NT2/D1 (cell line): Measurements from ENCODE around the gene BCL2L12.

Source experiments
- DNase-seq: peaks from one replicate; pipeline ENCODE4 v3.0.0-alpha.2; 2011; ENCODE audit warnings: low read depth, low spot score
- H3K27me3 ChIP-seq: 2 replicates; pipeline ENCODE4 v1.6.0; 2011; ENCODE audit warnings: mild to moderate bottlenecking; ENCODE audit not compliant: insufficient read length, insufficient read depth
- H3K36me3 ChIP-seq: 2 replicates; pipeline ENCODE4 v1.6.1; 2011; ENCODE audit warnings: mild to moderate bottlenecking, low read length, mixed read lengths; ENCODE audit not compliant: insufficient read depth, insufficient read length
- H3K4me1 ChIP-seq: 2 replicates; pipeline ENCODE4 v1.5.1; 2011; ENCODE audit not compliant: insufficient read depth, insufficient read length
- H3K4me3 ChIP-seq: 2 replicates; pipeline ENCODE4 v1.5.1; 2011; ENCODE audit warnings: low read depth; ENCODE audit not compliant: insufficient read length
- H3K9ac ChIP-seq: 2 replicates; pipeline ENCODE4 v1.6.0; 2011; ENCODE audit warnings: low read depth; ENCODE audit not compliant: insufficient read length
- H3K9me3 ChIP-seq: 2 replicates; pipeline ENCODE4 v1.5.1; 2011; ENCODE audit warnings: mild to moderate bottlenecking, low read length; ENCODE audit not compliant: insufficient read depth
- SUZ12 ChIP-seq: IDR thresholded peaks from 2 replicates; pipeline ENCODE4 v1.6.1; 2011; ENCODE audit not compliant: insufficient read length, insufficient read depth; ENCODE audit errors: extremely low read depth
- YY1 ChIP-seq: IDR thresholded peaks from 2 replicates; pipeline ENCODE4 v1.6.1; 2011; ENCODE audit not compliant: insufficient read length, insufficient read depth
- ZNF274 ChIP-seq: IDR thresholded peaks from 2 replicates; pipeline ENCODE4 v1.6.1; 2011; ENCODE audit warnings: mild to moderate bottlenecking, low read depth, low read length

The BCL2L12 gene

GRCh38 chr19:49637821-49638738 is 27.7 kb upstream of the BCL2L12 start:
- no peak for DNase-seq
- no peaks in the 10 kb centered on the region for H3K27me3 ChIP-seq
- H3K36me3 ChIP-seq = peaks cover 19% of the 10 kb centered on the region
- H3K9ac ChIP-seq = peak overlapping the region; percentile 24
- H3K4me3 ChIP-seq = peak overlapping the region; percentile 18
- H3K9me3 ChIP-seq = no peaks in the 10 kb centered on the region
- H3K4me1 ChIP-seq = peaks cover 4% of the 10 kb centered on the region
- TF ChIP-seq ZNF274 = no peak
- TF ChIP-seq YY1 = no peak
- no peak for TF ChIP-seq SUZ12

- Histone ChIP-seq H3K9me3 (no peaks in the 10 kb centered on the region), H3K27me3 (no peaks in the 10 kb centered on the region), H3K4me3 (peak overlapping the region; percentile 54), H3K9ac (peak overlapping the region; percentile 83), H3K36me3 (peaks cover 30% of the 10 kb centered on the region), H3K4me1 (peaks cover 7% of the 10 kb centered on the region)
- TF ChIP-seq SUZ12 (no peak), YY1 (no peak), ZNF274 (no peak)
- DNase-seq = no peak
Measured at GRCh38 chr19:49639401-49640112, 26.2 kb upstream of the BCL2L12 start.

GRCh38 chr19:49640113-49640898 is 25.4 kb upstream of the BCL2L12 start, which contains the start of gene RRAS:
TSS of gene RRAS (minus strand) at chr19:49640143. CDS start at chr19:49640098, 45 bp downstream.
- H3K9me3 ChIP-seq = no peaks in the 10 kb centered on the region
- TF ChIP-seq SUZ12 = no peak
- TF ChIP-seq ZNF274 = no peak
- TF ChIP-seq YY1 = no peak
- peaks cover 9% of the 10 kb centered on the region for H3K4me1 ChIP-seq
- peak within 1 kb of the TSS; percentile 86 for H3K9ac ChIP-seq
- H3K4me3 ChIP-seq = peak within 1 kb of the TSS; percentile 68
- no peaks in the 10 kb centered on the region for H3K27me3 ChIP-seq
- H3K36me3 ChIP-seq = peaks cover 32% of the 10 kb centered on the region
- DNase-seq = peak; percentile 97

- peak within 1 kb of the TSS; percentile 89 for H3K4me3 ChIP-seq
- peaks cover 10% of the 10 kb centered on the region for H3K4me1 ChIP-seq
- peak; percentile 98 for DNase-seq
Measured at GRCh38 chr19:49641688-49642491, 23.8 kb upstream of the BCL2L12 start, which contains the start of gene SCAF1. TSS of gene SCAF1 (plus strand) at chr19:49642209. CDS start at chr19:49645027, 2,818 bp downstream.

GRCh38 chr19:49642492-49643035 is 23.2 kb upstream of the BCL2L12 start:
- no peaks in the 10 kb centered on the region for H3K9me3 ChIP-seq
- peak overlapping the region; percentile 89 for H3K4me3 ChIP-seq
- H3K9ac ChIP-seq = peak overlapping the region; percentile 100
- DNase-seq = no peak
- no peaks in the 10 kb centered on the region for H3K27me3 ChIP-seq
- TF ChIP-seq YY1 (no peak), ZNF274 (no peak), SUZ12 (no peak)
- H3K36me3 ChIP-seq = peaks cover 41% of the 10 kb centered on the region
- peaks cover 10% of the 10 kb centered on the region for H3K4me1 ChIP-seq

More at GRCh38 chr19:49641688-49642491, 23.8 kb upstream of the BCL2L12 start, which contains the start of gene SCAF1:
- TF ChIP-seq ZNF274 = no peak
- no peak for TF ChIP-seq YY1
- no peak for TF ChIP-seq SUZ12
- no peaks in the 10 kb centered on the region for H3K27me3 ChIP-seq
- H3K36me3 ChIP-seq = peaks cover 36% of the 10 kb centered on the region
- no peaks in the 10 kb centered on the region for H3K9me3 ChIP-seq
- H3K9ac ChIP-seq = peak within 1 kb of the TSS; percentile 100

GRCh38 chr19:49643466-49643865 is 22.3 kb upstream of the BCL2L12 start:
- Histone ChIP-seq H3K4me3 (no peak overlapping the region), H3K9ac (no peak overlapping the region), H3K4me1 (peaks cover 10% of the 10 kb centered on the region), H3K27me3 (no peaks in the 10 kb centered on the region), H3K9me3 (no peaks in the 10 kb centered on the region), H3K36me3 (peaks cover 43% of the 10 kb centered on the region)
- DNase-seq = no peak
- no peak for TF ChIP-seq ZNF274
- TF ChIP-seq SUZ12 = no peak
- no peak for TF ChIP-seq YY1
